ENCODE data around the gene GUCY2D. TPM values are rescaled to one million over a fixed set of nuclear protein-coding genes. Genes with fewer than 3 reads are reported as not detected.
A peak's percentile ranks its signal among the peaks of the same experiment; 100 is the strongest.

The GUCY2D gene
- total and polyA plus RNA-seq, 12 donors: not detected

DNA sequence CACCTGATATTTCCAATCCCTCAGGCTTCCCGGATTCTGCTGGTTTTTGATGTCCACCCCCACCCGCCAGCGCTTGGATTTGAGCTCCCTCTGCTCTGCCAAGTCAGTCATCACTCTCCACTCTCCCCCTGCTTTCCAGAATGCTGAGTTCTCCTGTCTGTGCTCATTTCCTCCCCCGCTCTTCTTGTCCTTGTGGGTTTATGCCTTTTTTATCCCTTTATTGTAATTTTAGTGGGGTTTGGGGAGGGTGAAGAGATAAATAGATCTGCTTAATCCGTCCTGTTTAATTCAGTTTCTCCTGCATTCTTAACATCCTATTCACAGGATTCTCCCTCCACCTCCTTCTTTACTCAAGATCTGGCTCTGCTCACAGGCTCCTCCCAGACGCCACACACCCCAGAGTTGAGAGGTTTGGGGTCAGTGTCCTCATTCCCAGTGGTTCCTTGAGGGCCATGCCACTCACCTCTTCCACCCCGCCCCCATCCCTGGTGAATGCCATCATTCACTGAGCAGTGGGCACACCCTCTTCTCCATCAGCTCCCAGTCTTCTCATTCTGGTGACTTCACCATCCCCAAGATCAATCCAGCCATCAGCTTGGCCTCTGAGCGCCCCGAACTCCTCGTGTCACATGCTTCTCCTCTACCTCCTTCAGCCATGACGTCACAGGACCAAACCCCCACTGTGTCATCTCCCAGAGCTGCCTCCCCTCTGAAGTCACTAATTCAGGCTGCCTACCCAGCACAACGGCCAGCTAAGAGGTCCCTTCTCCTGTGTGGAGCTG, 15.1 kb upstream of the GUCY2D start:
- no peaks in the 10 kb centered on the region for H3K9me3 ChIP-seq (replicated peaks in 1 of 3)
- H3K4me1 ChIP-seq (replicated peaks in 1 of 2): peaks cover 0 to 6% of the 10 kb centered on the region in 2 donors
- WGBS, 4 donors: 61 to 68% (median 64%) methylated on average over 12 of the region's 12 CpGs
- peak in 1 of 7 donors; percentile 16 for DNase-seq
- peaks cover 7% of the 10 kb centered on the region for H3K27me3 ChIP-seq
- TF ChIP-seq POLR2A (IDR thresholded peaks at IDR 0.05): no peak
- TF ChIP-seq, protein P1, sequence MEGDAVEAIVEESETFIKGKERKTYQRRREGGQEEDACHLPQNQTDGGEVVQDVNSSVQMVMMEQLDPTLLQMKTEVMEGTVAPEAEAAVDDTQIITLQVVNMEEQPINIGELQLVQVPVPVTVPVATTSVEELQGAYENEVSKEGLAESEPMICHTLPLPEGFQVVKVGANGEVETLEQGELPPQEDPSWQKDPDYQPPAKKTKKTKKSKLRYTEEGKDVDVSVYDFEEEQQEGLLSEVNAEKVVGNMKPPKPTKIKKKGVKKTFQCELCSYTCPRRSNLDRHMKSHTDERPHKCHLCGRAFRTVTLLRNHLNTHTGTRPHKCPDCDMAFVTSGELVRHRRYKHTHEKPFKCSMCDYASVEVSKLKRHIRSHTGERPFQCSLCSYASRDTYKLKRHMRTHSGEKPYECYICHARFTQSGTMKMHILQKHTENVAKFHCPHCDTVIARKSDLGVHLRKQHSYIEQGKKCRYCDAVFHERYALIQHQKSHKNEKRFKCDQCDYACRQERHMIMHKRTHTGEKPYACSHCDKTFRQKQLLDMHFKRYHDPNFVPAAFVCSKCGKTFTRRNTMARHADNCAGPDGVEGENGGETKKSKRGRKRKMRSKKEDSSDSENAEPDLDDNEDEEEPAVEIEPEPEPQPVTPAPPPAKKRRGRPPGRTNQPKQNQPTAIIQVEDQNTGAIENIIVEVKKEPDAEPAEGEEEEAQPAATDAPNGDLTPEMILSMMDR (IDR thresholded peaks at IDR 0.05): no peak
- no peaks in the 10 kb centered on the region for H3K36me3 ChIP-seq (replicated peaks in 1 of 2)
- no peak overlapping the region for H3K27ac ChIP-seq
- intact Hi-C loops (cut with DNase I): loop anchor here (5.0 to 10.0 kb wide), 5 partner anchors 53 to 240 kb away; partner anchors contain the start of genes CNTROB (in 1 of the 2) and TRAPPC1 (in 1 of the 2)
- H3K4me3 ChIP-seq: no peak overlapping the region

DNA sequence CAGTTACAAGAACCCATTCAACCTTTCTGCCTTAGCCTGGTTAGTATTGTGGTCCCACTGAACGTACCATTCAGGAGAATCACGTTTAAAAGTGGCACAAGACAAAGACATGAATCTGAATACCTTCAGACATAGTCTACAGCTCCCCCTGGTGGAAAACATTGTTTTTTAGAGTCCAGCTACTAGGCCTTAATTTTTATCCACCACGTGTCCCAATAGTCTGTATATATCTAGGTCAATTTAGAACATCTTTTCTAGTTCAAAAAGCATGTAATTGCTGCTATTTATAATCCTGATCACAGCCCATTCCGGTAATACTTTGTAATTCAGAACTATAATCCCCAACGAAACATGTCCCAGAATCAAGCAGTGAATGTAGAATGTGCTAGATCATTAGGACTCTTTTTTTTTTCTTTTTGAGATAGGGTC, 13.7 kb upstream of the GUCY2D start:
- DNase-seq: peak in 6 of 7 donors; percentile 45 to 75 (median 66)
- no peak overlapping the region for H3K27ac ChIP-seq

DNA sequence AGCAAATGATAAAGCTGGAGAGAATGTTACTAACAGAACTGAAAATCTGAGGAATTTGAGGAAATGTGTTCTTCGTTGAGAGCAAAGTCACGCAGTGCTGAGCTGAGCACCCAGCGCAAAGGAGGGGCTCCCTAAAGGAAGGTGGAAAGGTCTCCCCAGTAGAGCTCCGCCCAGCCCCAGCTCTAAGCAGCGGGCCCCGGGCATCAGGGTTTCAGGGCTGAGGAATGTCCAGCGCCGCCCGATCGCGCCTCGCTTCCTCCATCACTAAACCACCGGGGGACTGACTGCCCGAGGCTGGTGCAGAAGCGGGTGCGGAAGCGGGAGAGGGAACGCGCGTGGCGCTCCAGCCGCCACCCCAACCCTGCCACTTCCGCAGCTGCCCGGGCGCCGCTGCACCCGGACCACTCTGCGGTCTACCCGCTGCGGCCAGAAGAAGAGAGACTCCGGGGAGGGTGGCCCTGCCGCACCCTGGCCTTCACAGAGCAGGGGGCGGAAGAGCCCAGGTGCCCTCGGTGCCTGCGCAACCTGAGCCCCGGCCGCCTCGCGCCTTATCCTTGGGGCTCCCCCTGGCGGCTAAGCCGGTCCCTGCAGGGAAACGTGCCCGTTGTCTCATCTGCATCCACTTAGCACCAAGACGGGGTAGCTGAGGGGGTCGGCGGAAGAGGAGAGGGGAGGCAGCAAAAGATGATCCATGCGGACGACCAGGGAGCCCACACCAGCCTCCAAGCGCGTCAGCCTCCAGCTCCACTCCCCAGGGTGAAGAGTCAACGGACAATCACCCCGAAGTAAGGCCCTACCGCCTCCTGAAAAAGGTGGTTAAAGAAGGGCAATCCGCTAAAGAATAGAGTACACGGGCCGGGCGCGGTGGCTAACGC, 12.4 kb upstream of the GUCY2D start:
- peak; percentile 64 to 90 (median 84) for DNase-seq
- Histone ChIP-seq H3K4me1 (replicated peaks in 1 of 2) (peaks cover 0 to 6% of the 10 kb centered on the region in 2 donors), H3K36me3 (replicated peaks in 1 of 2) (no peaks in the 10 kb centered on the region), H3K4me3 (peak overlapping the region in 2 of 4 donors; percentile 40 to 56), H3K27me3 (peaks cover 19% of the 10 kb centered on the region), H3K9me3 (replicated peaks in 1 of 3) (no peaks in the 10 kb centered on the region), H3K27ac (peak overlapping the region in 2 of 5 donors; percentile 33 to 51)
- 4 to 10% (median 6%) methylated on average over 19 to 59 of the region's 59 CpGs for WGBS, 4 donors
- TF ChIP-seq, protein P1 (IDR thresholded peaks at IDR 0.05): peak; percentile 82 to 96 (median 92)
- TF ChIP-seq POLR2A (IDR thresholded peaks at IDR 0.05): no peak
- intact Hi-C loops (cut with DNase I): loop anchor here (5.0 to 10.0 kb wide), 6 partner anchors 55 to 243 kb away; partner anchors contain the start of genes CNTROB (in 1 of the 2) and TRAPPC1 (in 1 of the 2)

More for the DNA sequence above, 13.7 kb upstream of the GUCY2D start:
- H3K9me3 ChIP-seq (replicated peaks in 1 of 3): no peaks in the 10 kb centered on the region
- peaks cover 0 to 6% of the 10 kb centered on the region in 2 donors for H3K4me1 ChIP-seq (replicated peaks in 1 of 2)
- intact Hi-C loops (cut with DNase I): loop anchor here (5.0 to 10.0 kb wide), 5 partner anchors 54 to 241 kb away; partner anchors contain the start of genes CNTROB (in 1 of the 2) and TRAPPC1 (in 1 of the 2)
- WGBS, 4 donors: 12 to 19% (median 15%) methylated on average over 5 of the region's 5 CpGs
- no peak overlapping the region for H3K4me3 ChIP-seq
- H3K36me3 ChIP-seq (replicated peaks in 1 of 2): no peaks in the 10 kb centered on the region
- TF ChIP-seq, protein P1 (IDR thresholded peaks at IDR 0.05): peak; percentile 58 to 86 (median 78)
- no peak for TF ChIP-seq POLR2A (IDR thresholded peaks at IDR 0.05)
- H3K27me3 ChIP-seq: peaks cover 9% of the 10 kb centered on the region
